SK-N-SH (cell line): ENCODE results near the gene QRICH2. TPM values are rescaled to one million over a fixed set of nuclear protein-coding genes. Genes with fewer than 3 reads are reported as not detected.

Experiments used
- CTCF ChIA-PET: fragments of 300-600, 350-600 bp; formaldehyde crosslinking; extraction: SDS; loops from one replicate; lab custom pipeline; 2021; lab: Yijun Ruan, JAX
- POLR2A ChIA-PET: fragments of 350-600 bp; sonication (Branson Sonifier 250); formaldehyde crosslinking; extraction: SDS; loops from one replicate; lab custom pipeline; 2020; ENCODE audit warnings: antibody characterized with exemption, inconsistent platforms; lab: Yijun Ruan, JAX
- DNase-seq: peaks from one replicate; pipeline ENCODE4 v3.0.0; 2012
- H2AFZ ChIP-seq: fragments of 200-600 bp; sonication (generic); 2 replicates; pipeline ENCODE4 v1.8.1; 2016; ENCODE audit warnings: antibody characterized with exemption, mild to moderate bottlenecking, low read depth
- H3F3A ChIP-seq: fragments of 200-600 bp; sonication (generic); replicated peaks from 2 replicates; pipeline ENCODE3; 2016; ENCODE audit warnings: antibody characterized with exemption, mild to moderate bottlenecking; ENCODE audit not compliant: insufficient read depth
- H3K27ac ChIP-seq, 2 experiments: fragments of 200-500 bp in 1 of 2; fragments of 200-600 bp in 1 of 2; sonication (Bioruptor generic) in 1 of 2; sonication (generic), shearing (Covaris generic) in 1 of 2; 2 replicates each; pipeline versions ENCODE4 v1.5.1 to v1.6.1; 2014 to 2016; ENCODE audit warnings: low read depth in 2 of 2, inconsistent platforms in 1 of 2, low read length in 1 of 2, mild to moderate bottlenecking in 1 of 2, mixed read lengths in 1 of 2
- H3K27me3 ChIP-seq: fragments of 200-600 bp; sonication (generic), shearing (Covaris generic); 2 replicates; pipeline ENCODE4 v1.6.1; 2016; ENCODE audit warnings: mixed run types; ENCODE audit not compliant: insufficient read depth
- H3K36me3 ChIP-seq, 2 experiments: fragments of 200-500 bp in 1 of 2; fragments of 200-600 bp in 1 of 2; sonication (Bioruptor generic) in 1 of 2; sonication (generic) in 1 of 2; replicated peaks in 1 of 2; 2 replicates each; pipeline versions ENCODE3 to v1.5.1; 2014 to 2016; ENCODE audit warnings: low read length in 1 of 2, mild to moderate bottlenecking in 1 of 2; ENCODE audit not compliant: insufficient read depth in 2 of 2, control insufficient read depth in 1 of 2
- H3K4me1 ChIP-seq, 2 experiments: fragments of 200-500 bp in 1 of 2; fragments of 200-600 bp in 1 of 2; sonication (Bioruptor generic) in 1 of 2; sonication (generic), shearing (Covaris generic) in 1 of 2; 2 replicates each; pipeline versions ENCODE4 v1.5.1 to v1.6.1; 2014 to 2016; ENCODE audit warnings: low read depth in 1 of 2, low read length in 1 of 2, mixed run types in 1 of 2; ENCODE audit not compliant: insufficient read depth in 2 of 2, control insufficient read depth in 1 of 2
- H3K4me2 ChIP-seq: fragments of 200-600 bp; sonication (generic), shearing (Covaris generic); 2 replicates; pipeline ENCODE4 v1.6.1; 2017; ENCODE audit warnings: mixed run types
- H3K4me3 ChIP-seq, 2 experiments: fragments of 200-500 bp in 1 of 2; fragments of 200-600 bp in 1 of 2; sonication (Bioruptor generic) in 1 of 2; sonication (generic), shearing (Covaris generic) in 1 of 2; 2 replicates each; pipeline versions ENCODE4 v1.5.1 to v1.8.1; 2014 to 2016; ENCODE audit warnings: low read depth in 2 of 2, inconsistent platforms in 1 of 2, low read length in 1 of 2, mild to moderate bottlenecking in 1 of 2, mixed read lengths in 1 of 2, moderate library complexity in 1 of 2
- H3K79me2 ChIP-seq: fragments of 200-600 bp; sonication (generic); 2 replicates; pipeline ENCODE4 v1.8.1; 2017; ENCODE audit warnings: mild to moderate bottlenecking; ENCODE audit not compliant: insufficient read depth
- H3K9ac ChIP-seq: fragments of 200-600 bp; sonication (generic); 2 replicates; pipeline ENCODE4 v1.6.1; 2017; ENCODE audit warnings: mixed run types
- H3K9me2 ChIP-seq: fragments of 200-600 bp; sonication (generic); 2 replicates; pipeline ENCODE4 v1.6.1; 2017; ENCODE audit warnings: mixed run types
- H3K9me3 ChIP-seq: fragments of 200-600 bp; sonication (generic); 2 replicates; pipeline ENCODE4 v1.6.1; 2017; ENCODE audit warnings: mixed run types, mild to moderate bottlenecking, moderate library complexity
- H4K20me1 ChIP-seq: fragments of 200-600 bp; sonication (generic); 2 replicates; pipeline ENCODE4 v1.6.1; 2017; ENCODE audit warnings: mild to moderate bottlenecking, mixed run types; ENCODE audit not compliant: insufficient read depth
- ELF1 ChIP-seq: IDR thresholded peaks from 2 replicates; pipeline ENCODE4 v1.4.0; 2012
- EP300 ChIP-seq, 2 experiments: IDR thresholded peaks; 2 replicates each; pipeline versions ENCODE4 v1.4.0 to v1.6.1; 2012; ENCODE audit warnings: borderline replicate concordance in 1 of 2, low read depth in 1 of 2, low read length in 1 of 2
- EZH2phosphoT487 ChIP-seq: fragments of 200-600 bp; sonication (generic); IDR thresholded peaks from 2 replicates; pipeline ENCODE4 v1.6.1; 2017; ENCODE audit warnings: low read depth, mixed run types, mild to moderate bottlenecking, antibody characterized with exemption, moderate library complexity, borderline replicate concordance
- FOSL2 ChIP-seq: IDR thresholded peaks from 2 replicates; pipeline ENCODE4 v1.4.0; 2012; ENCODE audit warnings: low read depth, mild to moderate bottlenecking, moderate library complexity, borderline replicate concordance
- FOXJ3 ChIP-seq: sonication (generic); formaldehyde crosslinking; IDR thresholded peaks from 2 replicates; pipeline ENCODE4 v1.5.1; 2020; ENCODE audit warnings: mild to moderate bottlenecking, missing genetic modification reagents
- GABPA ChIP-seq: IDR thresholded peaks from 2 replicates; pipeline ENCODE4 v1.4.0; 2012; ENCODE audit warnings: low read depth, mild to moderate bottlenecking
- GATA2 ChIP-seq: sonication (generic); formaldehyde crosslinking; IDR thresholded peaks from 2 replicates; pipeline ENCODE4 v1.5.0; 2020; ENCODE audit warnings: mild to moderate bottlenecking, missing genetic modification reagents
- JUND ChIP-seq: IDR thresholded peaks from 2 replicates; pipeline ENCODE4 v1.4.0; 2012
- MEF2A ChIP-seq: IDR thresholded peaks from 2 replicates; pipeline ENCODE4 v1.4.0; 2012; ENCODE audit warnings: low read depth, borderline replicate concordance
- MXI1 ChIP-seq: IDR thresholded peaks from 2 replicates; pipeline ENCODE4 v1.6.1; 2012; ENCODE audit warnings: mild to moderate bottlenecking, low read depth, low read length, improper control_type of control experiment
- POLR2AphosphoS5 ChIP-seq: IDR thresholded peaks from 2 replicates; pipeline ENCODE4 v1.6.1; 2012; ENCODE audit warnings: low read depth, low read length
- RAD21 ChIP-seq: IDR thresholded peaks from 2 replicates; pipeline ENCODE4 v1.6.1; 2012; ENCODE audit warnings: mild to moderate bottlenecking, low read length
- RXRA ChIP-seq: IDR thresholded peaks from 2 replicates; pipeline ENCODE4 v1.4.0; 2012; ENCODE audit warnings: low read depth, mild to moderate bottlenecking, borderline replicate concordance
- SMC3 ChIP-seq: IDR thresholded peaks from 2 replicates; pipeline ENCODE4 v1.6.1; 2012; ENCODE audit warnings: low read depth, low read length, improper control_type of control experiment
- TCF12 ChIP-seq: IDR thresholded peaks from 2 replicates; pipeline ENCODE4 v1.4.0; 2012
- YY1 ChIP-seq: IDR thresholded peaks from 2 replicates; pipeline ENCODE4 v1.4.0; 2012; ENCODE audit warnings: low read depth, mild to moderate bottlenecking
- WGBS: methylation state at CpG from one replicate; pipeline ENCODE4 v1.1.6; 2017; ENCODE audit warnings: low lambda C conversion rate; 5-methylcytosine and 5-hydroxymethylcytosine counted together
- polyA plus RNA-seq, 3 experiments: library from polyadenylated mRNA; depleted of rRNA; stranded (reverse); fragments of >200 nt; gene quantifications; 2 replicates each; pipeline ENCODE4 v1.2.3, GENCODE V29; 2012
- TF ChIP-seq, protein P1 (sequence below): IDR thresholded peaks from 2 replicates; pipeline ENCODE4 v1.4.0; 2012; ENCODE audit warnings: low read depth, borderline replicate concordance
- TF ChIP-seq, protein P2 (sequence below): IDR thresholded peaks from 2 replicates; pipeline ENCODE4; 2012
- TF ChIP-seq, protein P3 (sequence below): fragments of 150-350 bp; IDR thresholded peaks from 2 replicates; pipeline ENCODE4 v1.6.1; 2017; ENCODE audit warnings: antibody characterized with exemption, low read length, low read depth, borderline replicate concordance
- TF ChIP-seq, protein P4 (sequence below): fragments of 150-350 bp; IDR thresholded peaks from 2 replicates; pipeline ENCODE4 v1.6.1; 2016; ENCODE audit warnings: mild to moderate bottlenecking, low read depth, low read length

QRICH2 gene
- polyA plus RNA-seq, 1 of the 3 experiments (the other 2 are of a cell fraction), result 6.2 TPM

DNA sequence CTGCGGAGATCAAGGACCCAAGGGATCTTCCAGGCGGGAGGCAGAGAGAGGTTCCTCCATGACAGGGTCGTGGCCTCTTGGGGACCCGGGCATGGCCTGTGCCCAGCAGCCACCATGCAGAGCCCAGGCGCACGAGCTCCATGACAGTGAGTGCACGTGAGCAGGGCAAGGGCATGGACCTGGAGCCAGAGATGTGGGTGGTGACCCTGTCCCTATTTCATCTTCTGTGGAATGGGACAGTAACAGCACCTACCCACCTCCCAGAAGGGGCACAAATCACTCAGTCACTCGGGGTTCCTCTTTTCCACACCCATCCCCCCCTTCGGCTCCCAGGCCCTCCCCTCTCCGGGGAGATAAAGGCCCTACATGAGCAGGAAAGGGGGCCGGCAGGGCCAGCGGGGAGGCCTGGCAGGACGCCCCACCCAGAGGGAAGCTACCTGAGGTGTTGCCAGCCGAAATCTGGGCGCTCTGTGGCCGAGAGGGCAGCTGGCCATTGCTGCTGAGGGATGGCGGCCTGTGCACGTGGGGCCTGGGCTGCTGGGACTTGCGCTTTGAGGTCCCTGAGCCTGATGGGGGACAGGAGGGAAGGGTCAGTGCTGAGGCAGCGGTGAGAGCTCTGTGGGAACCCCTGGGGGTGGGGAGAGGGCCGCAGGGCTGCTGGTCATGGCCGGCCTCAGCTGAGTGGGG is 32.6 kb downstream of the QRICH2 start:
- Histone ChIP-seq H3K4me1 (peaks cover 5 to 7% of the 10 kb centered on the region in 2 experiments; a peak in 1 of 4 replicates), H4K20me1 (0 out of 2 replicates have a peak, but pooled peaks cover 4% of the 10 kb centered on the region), H3K36me3 (peaks cover 0 to 10% of the 10 kb centered on the region in 2 experiments), H3K4me3 (no peak overlapping the region), H3K4me2 (no peak overlapping the region), H3K27me3 (no peaks in the 10 kb centered on the region), H3K79me2 (peaks cover 12% of the 10 kb centered on the region; the same call in 1 of the 2 replicates), H2AFZ (no peak overlapping the region), H3F3A (peaks cover 3% of the 10 kb centered on the region), H3K27ac (no peak overlapping the region), H3K9me3 (no peaks in the 10 kb centered on the region), H3K9ac (no peak overlapping the region), H3K9me2 (no peaks in the 10 kb centered on the region)
- POLR2A ChIA-PET, result no interaction called here
- TF ChIP-seq RAD21, result no peak
- no peak for TF ChIP-seq GABPA
- TF ChIP-seq FOSL2, result no peak
- no peak for TF ChIP-seq GATA2 (CRISPR knock-in tag)
- TF ChIP-seq MEF2A, result no peak
- CTCF ChIA-PET, result interaction anchor here (0.7 to 4.2 kb wide), 13 partner anchors 9 to 261 kb away, joined by 3 to 31 read pairs (median 4); partner anchors contain the start of gene SPHK1
- peak; percentile 36 for DNase-seq
- 92% methylated on average over 19 of the region's 22 CpGs for WGBS

DNA sequence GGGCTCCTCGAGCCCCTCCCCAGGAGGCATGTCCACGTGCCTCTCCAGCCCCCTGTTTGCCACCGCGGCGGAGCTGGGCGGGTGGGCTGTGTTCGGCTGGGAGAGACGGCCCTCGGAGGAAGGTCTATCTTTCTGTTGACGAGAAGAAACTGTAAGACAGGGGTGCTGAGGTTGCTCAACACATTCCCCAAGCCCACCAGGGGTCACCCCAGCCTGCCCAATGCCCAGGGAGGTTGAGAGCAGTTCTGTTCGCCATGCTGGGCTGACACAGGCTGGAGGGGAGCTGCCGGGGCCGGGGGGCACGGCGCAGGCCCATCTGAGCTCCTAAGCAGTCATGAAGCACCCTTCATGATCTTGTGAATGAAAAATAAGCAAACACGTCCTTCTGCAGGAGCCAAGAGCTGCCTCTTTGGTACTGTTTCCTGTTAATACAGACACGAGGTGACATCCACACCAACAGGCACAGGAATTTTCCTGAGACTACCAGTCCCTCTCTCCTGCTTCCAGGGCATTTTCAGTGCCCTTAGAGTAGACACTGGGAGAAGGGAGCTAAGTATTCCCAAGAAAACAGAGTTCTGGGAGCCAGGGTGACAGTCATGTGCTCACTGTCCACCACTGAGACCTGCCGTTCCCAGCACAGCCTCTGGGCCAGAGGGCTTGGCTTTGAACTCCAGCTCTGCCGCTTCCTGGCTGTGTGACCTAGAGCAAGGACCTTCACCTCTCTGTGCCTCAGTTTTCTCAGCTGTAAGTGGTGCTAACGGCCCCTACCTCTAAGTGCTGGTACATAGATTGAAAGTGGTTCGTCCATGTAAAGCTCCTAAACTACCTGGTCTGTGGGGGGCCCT is 33.7 kb downstream of the QRICH2 start:
- H3K27me3 ChIP-seq, result no peaks in the 10 kb centered on the region
- H3K79me2 ChIP-seq, result peaks cover 19% of the 10 kb centered on the region
- no peak overlapping the region for H3K9ac ChIP-seq
- TF ChIP-seq GATA2 (CRISPR knock-in tag), result no peak
- TF ChIP-seq SMC3, result no peak
- no peak for TF ChIP-seq JUND
- TF ChIP-seq, protein P1, sequence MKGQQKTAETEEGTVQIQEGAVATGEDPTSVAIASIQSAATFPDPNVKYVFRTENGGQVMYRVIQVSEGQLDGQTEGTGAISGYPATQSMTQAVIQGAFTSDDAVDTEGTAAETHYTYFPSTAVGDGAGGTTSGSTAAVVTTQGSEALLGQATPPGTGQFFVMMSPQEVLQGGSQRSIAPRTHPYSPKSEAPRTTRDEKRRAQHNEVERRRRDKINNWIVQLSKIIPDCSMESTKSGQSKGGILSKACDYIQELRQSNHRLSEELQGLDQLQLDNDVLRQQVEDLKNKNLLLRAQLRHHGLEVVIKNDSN, result no peak
- TF ChIP-seq, protein P2, sequence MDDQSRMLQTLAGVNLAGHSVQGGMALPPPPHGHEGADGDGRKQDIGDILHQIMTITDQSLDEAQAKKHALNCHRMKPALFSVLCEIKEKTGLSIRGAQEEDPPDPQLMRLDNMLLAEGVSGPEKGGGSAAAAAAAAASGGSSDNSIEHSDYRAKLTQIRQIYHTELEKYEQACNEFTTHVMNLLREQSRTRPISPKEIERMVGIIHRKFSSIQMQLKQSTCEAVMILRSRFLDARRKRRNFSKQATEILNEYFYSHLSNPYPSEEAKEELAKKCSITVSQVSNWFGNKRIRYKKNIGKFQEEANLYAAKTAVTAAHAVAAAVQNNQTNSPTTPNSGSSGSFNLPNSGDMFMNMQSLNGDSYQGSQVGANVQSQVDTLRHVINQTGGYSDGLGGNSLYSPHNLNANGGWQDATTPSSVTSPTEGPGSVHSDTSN, result no peak
- no peak for TF ChIP-seq RXRA
- TF ChIP-seq EZH2phosphoT487, result no peak
- no peak for TF ChIP-seq ELF1
- TF ChIP-seq TCF12, result no peak
- TF ChIP-seq YY1, result no peak
- TF ChIP-seq, protein P3, sequence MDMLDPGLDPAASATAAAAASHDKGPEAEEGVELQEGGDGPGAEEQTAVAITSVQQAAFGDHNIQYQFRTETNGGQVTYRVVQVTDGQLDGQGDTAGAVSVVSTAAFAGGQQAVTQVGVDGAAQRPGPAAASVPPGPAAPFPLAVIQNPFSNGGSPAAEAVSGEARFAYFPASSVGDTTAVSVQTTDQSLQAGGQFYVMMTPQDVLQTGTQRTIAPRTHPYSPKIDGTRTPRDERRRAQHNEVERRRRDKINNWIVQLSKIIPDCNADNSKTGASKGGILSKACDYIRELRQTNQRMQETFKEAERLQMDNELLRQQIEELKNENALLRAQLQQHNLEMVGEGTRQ, result no peak
- TF ChIP-seq MXI1, result no peak
- no peak for TF ChIP-seq EP300 (IDR thresholded peaks at IDR 0.05; ENCODE audit: borderline replicate concordance in 1 of 2, low read depth in 1 of 2, low read length in 1 of 2)
- TF ChIP-seq POLR2AphosphoS5, result no peak
- TF ChIP-seq FOXJ3 (CRISPR knock-in tag), result no peak
- TF ChIP-seq, protein P4, sequence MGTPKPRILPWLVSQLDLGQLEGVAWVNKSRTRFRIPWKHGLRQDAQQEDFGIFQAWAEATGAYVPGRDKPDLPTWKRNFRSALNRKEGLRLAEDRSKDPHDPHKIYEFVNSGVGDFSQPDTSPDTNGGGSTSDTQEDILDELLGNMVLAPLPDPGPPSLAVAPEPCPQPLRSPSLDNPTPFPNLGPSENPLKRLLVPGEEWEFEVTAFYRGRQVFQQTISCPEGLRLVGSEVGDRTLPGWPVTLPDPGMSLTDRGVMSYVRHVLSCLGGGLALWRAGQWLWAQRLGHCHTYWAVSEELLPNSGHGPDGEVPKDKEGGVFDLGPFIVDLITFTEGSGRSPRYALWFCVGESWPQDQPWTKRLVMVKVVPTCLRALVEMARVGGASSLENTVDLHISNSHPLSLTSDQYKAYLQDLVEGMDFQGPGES, result no peak
- H3F3A ChIP-seq, result peaks cover 3% of the 10 kb centered on the region
- H3K27ac ChIP-seq, result no peak overlapping the region
- H3K4me1 ChIP-seq, result peaks cover 5 to 10% of the 10 kb centered on the region in 2 experiments; a peak in 1 of 4 replicates
- ChIA-PET CTCF (interaction anchor here (0.9 to 4.2 kb wide), 14 partner anchors 8 to 369 kb away, joined by 3 to 31 read pairs (median 4); partner anchors contain the start of genes MRPL38 and SRP68), POLR2A (no interaction called here)
- H4K20me1 ChIP-seq, result peaks cover 8% of the 10 kb centered on the region; the same call in 1 of the 2 replicates
- 84% methylated on average over 21 of the region's 21 CpGs for WGBS
- H3K9me2 ChIP-seq, result no peaks in the 10 kb centered on the region
- H3K4me2 ChIP-seq, result no peak overlapping the region
- peak; percentile 46 for DNase-seq
- H3K9me3 ChIP-seq, result no peaks in the 10 kb centered on the region
- H3K4me3 ChIP-seq, result no peak overlapping the region
- H3K36me3 ChIP-seq, result peaks cover 0 to 18% of the 10 kb centered on the region in 2 experiments
- no peak overlapping the region for H2AFZ ChIP-seq
